Epithelial cell of prostate (primary cell): Measurements from ENCODE around the gene PADI4.
"Not testable (repeated sequence)": the region's sequence is repeated elsewhere in the genome, so short reads cannot be mapped to it uniquely, and the experiment has no call there.

Source experiments
- DNase-seq: peaks from one replicate; pipeline ENCODE4 v3.0.0-alpha.2; 2011; ENCODE audit warnings: low read depth, low spot score
- H3K27ac ChIP-seq: fragments of 450-650 bp; 2 replicates; pipeline ENCODE4 v1.5.1; 2017; ENCODE audit warnings: mild to moderate bottlenecking

Gene PADI4

GRCh38 chr1:17309426-17310067, 1.6 kb downstream of the PADI4 start:
- no peak for DNase-seq
- no peak overlapping the region for H3K27ac ChIP-seq

DNA sequence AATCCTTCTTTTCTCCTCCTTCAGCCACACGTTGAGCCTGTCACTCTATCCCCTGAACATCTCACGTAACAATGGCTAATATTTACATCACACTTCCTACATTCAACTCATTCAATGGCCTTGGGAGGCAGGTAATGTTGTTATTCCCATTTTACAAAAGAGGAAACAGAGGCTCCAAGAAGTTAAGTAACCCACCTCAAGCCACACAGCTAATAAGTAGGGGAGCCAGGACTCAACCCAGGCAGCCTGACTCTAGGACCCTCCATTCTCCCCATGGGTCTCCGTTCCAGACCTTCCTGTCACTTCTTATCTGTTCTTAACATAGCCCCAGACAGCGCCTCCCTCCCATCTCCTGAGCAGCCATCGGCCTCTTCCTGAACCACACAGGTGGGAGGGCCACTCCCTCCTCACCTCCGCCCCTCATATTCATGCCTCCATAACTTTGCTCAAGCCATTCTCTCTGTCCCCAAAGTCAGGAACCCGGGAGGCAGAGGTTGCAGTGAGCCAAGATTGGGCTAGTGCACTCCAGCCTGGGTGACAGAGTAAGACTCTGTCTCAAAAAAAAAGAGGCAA, 2.2 kb downstream of the PADI4 start:
- H3K27ac ChIP-seq = no peak overlapping the region
- DNase-seq = no peak

GRCh38 chr1:17313530-17314309, 5.7 kb downstream of the PADI4 start:
- H3K27ac ChIP-seq = no peak overlapping the region
- DNase-seq = no peak

DNA sequence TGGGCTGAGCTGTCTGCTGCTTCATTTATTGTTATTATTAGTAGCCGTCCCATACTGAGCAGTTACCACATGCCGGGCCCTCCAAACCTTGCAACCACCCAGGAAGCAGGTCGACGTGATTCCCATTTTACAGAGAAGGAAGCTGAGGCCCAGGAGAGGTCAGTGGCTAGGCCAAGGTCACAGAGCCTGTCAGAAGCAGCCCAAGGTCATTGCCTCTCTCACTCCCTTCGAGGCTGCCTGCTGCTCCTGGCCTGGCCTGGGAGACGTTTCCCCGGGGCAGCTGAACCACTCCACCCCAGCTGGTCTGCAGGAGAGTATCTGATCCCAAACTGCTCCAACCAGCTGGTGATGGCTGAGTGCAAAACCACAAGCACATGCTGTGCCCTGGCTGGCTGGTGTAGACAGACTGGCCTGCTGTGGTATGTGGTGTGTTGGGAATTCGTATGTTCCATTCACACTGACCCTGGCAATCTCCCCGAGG, 6.5 kb downstream of the PADI4 start:
- no peak for DNase-seq
- no peak overlapping the region for H3K27ac ChIP-seq

DNA sequence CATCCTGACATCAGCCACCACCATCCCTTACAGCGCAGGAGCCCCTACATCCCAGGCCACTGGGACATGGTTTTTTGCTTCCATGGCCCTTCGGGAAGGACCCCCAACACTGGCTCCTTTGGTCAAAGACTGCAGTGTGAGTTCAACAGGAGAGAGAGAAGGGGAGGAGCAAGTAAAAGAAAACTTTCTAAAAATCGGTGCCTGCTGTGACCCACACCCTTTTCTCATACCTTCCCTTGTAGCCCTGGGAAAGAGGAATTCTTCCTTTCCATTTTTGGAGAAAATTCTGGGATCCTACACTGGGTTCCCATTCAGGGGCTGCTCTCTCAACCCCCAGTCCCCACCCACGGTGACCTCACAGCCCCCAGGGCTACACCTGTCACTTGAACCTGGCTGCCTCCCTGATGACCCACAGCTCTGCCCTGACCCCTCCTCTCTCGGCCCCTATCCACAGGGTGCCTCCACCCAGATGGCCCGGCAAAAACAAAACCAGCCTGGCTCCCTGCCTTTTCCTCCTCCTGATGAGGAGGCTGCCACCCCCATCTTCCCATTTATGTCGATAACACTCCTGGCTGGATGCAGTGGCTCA, 7.6 kb downstream of the PADI4 start:
- no peak for DNase-seq
- H3K27ac ChIP-seq = no peak overlapping the region

DNA sequence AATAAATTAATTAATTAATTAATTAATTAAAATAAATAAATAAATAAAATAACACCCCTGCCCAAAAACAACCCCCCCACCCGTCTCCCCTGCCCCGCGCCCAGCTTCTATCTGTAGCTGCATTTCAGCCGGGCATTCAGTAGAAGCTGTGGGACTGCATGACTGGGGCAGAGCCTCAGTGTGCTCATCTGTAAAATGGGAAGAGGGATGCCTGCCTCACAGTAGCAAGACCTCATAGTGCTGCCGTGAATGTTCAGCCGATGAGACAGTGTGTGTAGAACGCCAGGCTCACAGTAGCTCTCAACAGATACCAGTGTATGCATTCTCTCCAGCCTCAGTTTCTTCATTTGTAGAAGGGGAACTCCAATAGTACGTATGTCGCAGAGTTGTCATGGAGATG, 8.7 kb downstream of the PADI4 start:
- H3K27ac ChIP-seq = no peak overlapping the region
- DNase-seq = no peak

GRCh38 chr1:17318262-17318661, 10.3 kb downstream of the PADI4 start:
- no peak for DNase-seq

DNA sequence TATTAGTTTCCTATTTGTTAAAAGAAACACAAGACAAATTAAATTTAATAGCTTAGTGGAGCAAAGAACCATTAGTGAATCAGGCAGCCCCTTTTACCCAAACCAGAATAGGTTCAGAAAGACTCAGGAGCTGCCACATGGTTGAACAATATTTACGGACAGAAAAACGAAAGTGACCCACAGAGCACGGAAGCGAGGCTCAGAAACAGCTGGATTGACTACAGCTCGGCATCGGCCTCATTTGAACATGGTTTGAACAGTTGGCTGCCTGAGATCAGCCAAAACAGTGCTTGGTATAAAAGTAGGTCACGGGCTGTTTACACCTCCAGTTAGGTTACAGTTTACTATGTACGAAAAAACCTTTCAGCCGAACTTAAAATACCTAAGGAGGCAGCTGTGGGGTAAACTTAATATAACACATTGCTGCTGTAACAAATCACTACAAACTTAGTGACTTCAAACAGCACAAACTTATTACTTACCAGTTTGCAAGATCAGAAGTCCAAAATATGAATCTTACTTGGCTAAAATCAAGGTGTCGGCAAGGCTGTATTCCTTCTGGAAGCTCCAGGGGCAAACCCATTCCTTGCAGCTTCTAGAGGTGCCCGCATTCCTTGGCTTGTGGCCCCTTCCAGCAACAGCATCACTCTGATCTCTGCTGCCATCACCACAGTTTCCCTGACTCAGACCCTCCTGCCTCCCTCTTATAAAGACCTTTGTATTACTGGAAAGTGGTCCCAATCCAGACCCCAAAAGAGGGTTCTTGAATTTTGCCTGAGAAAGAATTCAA, 11.8 kb downstream of the PADI4 start:
- no peak for DNase-seq
- H3K27ac ChIP-seq = no peak overlapping the region

More at GRCh38 chr1:17318262-17318661, 10.3 kb downstream of the PADI4 start:
- H3K27ac ChIP-seq = no peak overlapping the region

DNA sequence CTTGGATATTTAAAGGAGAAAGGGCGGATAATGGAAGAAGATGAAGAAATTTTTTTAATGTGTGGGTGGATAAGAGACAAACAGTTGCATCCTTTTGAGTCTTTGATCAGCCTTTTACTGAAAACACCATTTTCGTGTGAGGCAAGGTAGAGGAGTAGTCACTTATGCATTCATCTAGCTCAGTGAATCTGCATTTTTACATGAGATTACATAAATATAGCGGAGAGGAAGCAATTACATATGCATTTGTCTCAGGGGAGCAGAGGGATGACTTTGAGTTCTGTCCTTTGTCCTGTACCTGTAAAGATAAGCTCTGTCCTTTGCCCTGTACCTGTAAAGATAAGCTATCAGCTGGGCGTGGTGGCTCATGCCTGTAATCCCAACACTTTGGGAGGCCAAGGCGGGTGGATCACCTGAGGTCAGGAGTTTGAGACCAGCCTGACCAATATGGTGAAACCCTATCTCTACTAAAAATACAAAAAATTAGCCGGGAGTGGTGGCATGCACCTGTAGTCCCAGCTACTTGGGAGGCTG, 13.9 kb downstream of the PADI4 start:
- DNase-seq, H3K27ac ChIP-seq: not testable (repeated sequence)

GRCh38 chr1:17328855-17329254, 20.9 kb downstream of the PADI4 start:
- H3K27ac ChIP-seq = no peak overlapping the region
- no peak for DNase-seq

GRCh38 chr1:17329610-17330009, 21.6 kb downstream of the PADI4 start:
- DNase-seq = no peak
- H3K27ac ChIP-seq = no peak overlapping the region

- H3K27ac ChIP-seq = no peak overlapping the region
- DNase-seq = no peak
Observed at GRCh38 chr1:17330856-17331255, 22.9 kb downstream of the PADI4 start.

DNA sequence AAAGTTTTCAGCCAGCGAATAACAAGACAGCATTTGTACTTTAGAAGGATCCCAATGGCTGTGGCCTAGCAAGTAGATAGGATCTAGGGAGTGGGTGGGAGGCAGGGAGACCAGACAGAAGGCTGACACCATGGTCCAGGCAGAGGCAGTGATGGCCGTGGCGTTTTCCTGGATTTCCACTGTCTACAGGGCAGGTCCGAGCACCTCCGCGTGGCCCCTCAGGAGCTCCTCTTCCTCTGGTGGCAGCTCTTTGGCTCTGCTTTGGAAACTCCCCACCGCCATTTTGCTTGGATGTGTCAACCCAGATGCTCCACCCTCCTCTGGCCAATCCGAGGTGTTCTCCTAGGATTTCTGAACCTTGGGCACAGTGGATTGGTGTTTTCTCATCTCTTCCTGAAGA, 25.1 kb downstream of the PADI4 start:
- no peak overlapping the region for H3K27ac ChIP-seq
- no peak for DNase-seq

DNA sequence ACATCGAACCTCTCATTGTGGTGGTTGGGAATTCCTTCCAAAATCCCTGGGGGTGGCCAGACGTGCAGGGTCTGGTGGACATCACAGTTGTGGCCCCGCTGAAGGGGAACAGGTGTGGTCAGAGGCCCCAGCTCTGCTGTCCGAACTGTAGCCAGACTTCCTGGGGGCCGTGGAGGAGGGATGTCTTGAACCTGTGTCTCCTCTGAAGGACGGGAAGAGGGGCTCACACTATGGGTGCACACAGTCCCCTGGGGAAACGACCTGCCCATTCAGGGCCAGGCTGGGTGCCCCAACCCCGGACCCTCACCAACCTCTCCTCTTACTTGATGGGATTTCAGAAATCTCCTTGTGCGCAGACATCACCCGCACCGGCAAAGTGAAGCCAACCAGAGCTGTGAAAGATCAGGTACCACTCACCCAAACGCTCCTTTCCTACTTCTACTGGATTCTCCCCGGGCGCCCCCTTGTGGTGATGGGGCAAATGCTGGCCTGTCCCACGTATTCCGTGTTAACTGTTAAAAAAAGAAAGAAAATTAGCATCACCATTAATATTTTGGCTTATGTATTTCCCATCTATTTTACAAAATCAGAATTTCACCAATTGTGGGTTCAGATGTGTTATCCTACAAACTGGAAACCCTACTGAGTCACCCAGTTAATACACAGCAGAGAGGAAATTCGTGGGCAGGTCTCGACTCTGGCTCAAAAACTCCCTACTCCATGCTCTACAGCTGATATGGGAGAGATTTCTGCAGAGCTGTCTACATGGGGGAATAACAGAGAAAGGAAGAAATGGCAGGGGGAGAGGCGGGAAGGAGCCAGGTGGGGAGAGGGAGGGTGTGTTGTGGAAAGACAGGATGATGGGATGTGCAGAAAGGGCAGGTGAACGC, 28.1 kb downstream of the PADI4 start:
- H3K27ac ChIP-seq = no peak overlapping the region
- no peak for DNase-seq

- no peak overlapping the region for H3K27ac ChIP-seq
- no peak for DNase-seq
Observed at GRCh38 chr1:17338706-17339493, 30.9 kb downstream of the PADI4 start.

DNA sequence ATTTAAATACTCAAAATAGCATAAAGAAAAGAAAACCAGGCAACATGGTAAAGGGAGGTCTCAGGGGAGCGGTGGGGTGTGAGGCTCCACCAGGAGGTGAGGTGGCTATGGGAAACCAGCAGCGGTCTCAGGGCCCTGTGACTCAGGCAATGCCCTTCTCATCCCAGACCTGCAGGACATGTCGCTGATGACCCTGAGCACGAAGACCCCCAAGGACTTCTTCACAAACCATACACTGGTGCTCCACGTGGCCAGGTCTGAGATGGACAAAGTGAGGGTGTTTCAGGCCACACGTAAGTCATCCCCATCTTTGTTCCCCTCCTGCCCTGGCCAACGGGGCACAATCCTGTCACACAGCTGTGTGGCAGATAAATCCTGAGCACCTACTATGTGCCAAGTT, 31.5 kb downstream of the PADI4 start:
- no peak for DNase-seq
- no peak overlapping the region for H3K27ac ChIP-seq

DNA sequence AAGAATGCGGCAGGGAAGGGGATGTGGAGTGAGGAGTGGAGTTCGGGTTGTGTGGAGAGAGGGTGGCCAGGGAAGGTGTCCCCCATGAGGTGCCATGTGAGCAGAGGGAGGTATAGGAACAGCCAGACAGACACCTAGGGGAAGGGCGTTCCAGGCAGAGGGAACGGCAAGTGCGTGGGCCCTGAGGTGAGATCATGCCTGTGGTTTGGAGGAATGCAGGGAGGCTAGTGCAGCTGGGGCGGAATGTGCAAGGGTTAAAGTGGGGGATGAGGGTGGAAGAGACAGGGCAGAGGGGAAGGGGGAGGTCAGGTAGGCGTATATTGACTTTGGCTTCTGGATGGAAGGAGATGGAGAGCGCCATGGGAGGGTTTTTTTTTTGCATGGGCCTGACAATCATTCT, 32.4 kb downstream of the PADI4 start:
- no peak overlapping the region for H3K27ac ChIP-seq

GRCh38 chr1:17342014-17342441, 34.0 kb downstream of the PADI4 start:
- DNase-seq = no peak
- H3K27ac ChIP-seq = no peak overlapping the region

More for the DNA sequence above, 32.4 kb downstream of the PADI4 start:
- no peak for DNase-seq
